ENCODE results near the gene BMP6. TPM values are rescaled to one million over a fixed set of nuclear protein-coding genes. Genes with fewer than 3 reads are reported as not detected.

The BMP6 gene
- total RNA-seq, 4 donors from 2014 or later: 0.57 to 2.9 (median 1.1) TPM

DNA sequence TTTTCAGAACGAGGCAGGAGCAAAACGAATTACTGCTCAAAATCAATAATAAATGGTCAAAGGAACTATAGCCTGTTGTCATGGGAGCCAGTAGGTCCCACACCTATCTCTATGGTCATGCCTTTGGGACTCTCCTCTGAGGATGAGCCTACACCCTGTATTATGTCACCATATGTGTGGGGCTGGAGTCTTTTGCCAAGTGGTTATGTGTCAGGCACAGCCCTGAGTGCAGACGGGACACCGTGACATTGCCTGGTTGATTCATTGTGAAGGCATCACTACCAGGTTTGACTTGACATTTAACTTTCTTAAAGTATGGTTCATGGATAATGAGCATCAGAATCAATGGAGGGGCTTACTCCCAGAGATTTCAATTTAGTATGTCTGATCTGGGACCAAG is 23.6 kb downstream of the BMP6 start:
- no peak overlapping the region for H3K4me3 ChIP-seq
- intact Hi-C loops (cut with DNase I): no loop called here
- no peaks in the 10 kb centered on the region for H3K4me1 ChIP-seq
- 64 to 81% methylated on average over 2 to 4 of the region's 4 CpGs for WGBS, 2 donors
- no peaks in the 10 kb centered on the region for H3K36me3 ChIP-seq
- no peaks in the 10 kb centered on the region for H3K27me3 ChIP-seq
- H3K27ac ChIP-seq: no peak overlapping the region
- DNase-seq: no peak
- TF ChIP-seq, protein P1, sequence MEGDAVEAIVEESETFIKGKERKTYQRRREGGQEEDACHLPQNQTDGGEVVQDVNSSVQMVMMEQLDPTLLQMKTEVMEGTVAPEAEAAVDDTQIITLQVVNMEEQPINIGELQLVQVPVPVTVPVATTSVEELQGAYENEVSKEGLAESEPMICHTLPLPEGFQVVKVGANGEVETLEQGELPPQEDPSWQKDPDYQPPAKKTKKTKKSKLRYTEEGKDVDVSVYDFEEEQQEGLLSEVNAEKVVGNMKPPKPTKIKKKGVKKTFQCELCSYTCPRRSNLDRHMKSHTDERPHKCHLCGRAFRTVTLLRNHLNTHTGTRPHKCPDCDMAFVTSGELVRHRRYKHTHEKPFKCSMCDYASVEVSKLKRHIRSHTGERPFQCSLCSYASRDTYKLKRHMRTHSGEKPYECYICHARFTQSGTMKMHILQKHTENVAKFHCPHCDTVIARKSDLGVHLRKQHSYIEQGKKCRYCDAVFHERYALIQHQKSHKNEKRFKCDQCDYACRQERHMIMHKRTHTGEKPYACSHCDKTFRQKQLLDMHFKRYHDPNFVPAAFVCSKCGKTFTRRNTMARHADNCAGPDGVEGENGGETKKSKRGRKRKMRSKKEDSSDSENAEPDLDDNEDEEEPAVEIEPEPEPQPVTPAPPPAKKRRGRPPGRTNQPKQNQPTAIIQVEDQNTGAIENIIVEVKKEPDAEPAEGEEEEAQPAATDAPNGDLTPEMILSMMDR (IDR thresholded peaks at IDR 0.05): no peak
- TF ChIP-seq POLR2A (IDR thresholded peaks at IDR 0.05): no peak
- H3K9me3 ChIP-seq: no peaks in the 10 kb centered on the region

DNA sequence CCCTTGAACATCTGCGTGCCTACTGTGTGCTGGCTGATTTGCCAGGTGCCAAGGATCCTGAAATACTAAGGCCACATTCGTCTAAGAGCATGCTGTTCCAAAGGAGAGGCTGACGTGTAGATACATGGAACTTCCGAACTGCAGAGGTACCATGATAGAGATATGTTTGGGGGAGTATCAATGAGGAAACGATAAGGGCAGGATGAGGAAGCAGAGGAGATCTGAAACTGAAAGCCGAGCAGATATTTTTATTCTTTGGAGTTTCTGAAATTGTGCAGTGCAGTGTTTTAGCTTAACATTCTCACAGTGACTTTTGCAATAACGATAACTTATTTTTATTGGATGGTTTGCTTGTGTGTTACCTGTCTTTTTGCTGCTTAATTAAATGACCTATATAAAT is 24.3 kb downstream of the BMP6 start:
- intact Hi-C loops (cut with DNase I): no loop called here
- WGBS, 2 donors: 82 to 94% methylated on average over 7 of the region's 7 CpGs
- Histone ChIP-seq H3K4me3 (no peak overlapping the region), H3K27me3 (no peaks in the 10 kb centered on the region), H3K36me3 (no peaks in the 10 kb centered on the region), H3K4me1 (no peaks in the 10 kb centered on the region), H3K27ac (no peak overlapping the region), H3K9me3 (no peaks in the 10 kb centered on the region)
- no peak for DNase-seq
- TF ChIP-seq, protein P1 (IDR thresholded peaks at IDR 0.05): no peak

DNA sequence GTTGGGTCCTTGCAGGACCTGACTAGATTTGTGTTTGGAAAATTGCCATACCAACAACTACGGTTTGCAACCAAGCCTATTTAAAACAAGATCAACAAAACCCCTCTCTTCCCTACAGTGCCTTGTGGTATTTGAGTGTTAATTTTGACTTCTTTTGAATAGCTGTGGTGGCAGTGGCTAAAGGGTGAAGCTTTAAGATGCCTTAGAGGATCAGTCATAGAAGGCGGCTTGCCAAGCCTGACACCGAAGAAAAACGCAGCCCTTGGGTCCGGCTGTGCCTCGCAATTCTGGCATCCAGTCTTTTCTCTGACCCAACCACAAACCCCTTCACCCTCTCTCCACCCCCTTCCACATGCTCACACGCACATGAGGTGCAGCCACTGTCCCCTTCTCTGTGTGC is 32.6 kb downstream of the BMP6 start:
- no peak for DNase-seq
- intact Hi-C loops (cut with DNase I): no loop called here
- no peaks in the 10 kb centered on the region for H3K36me3 ChIP-seq
- H3K4me3 ChIP-seq: no peak overlapping the region
- H3K27ac ChIP-seq: no peak overlapping the region
- 44 to 49% methylated on average over 7 of the region's 7 CpGs for WGBS, 2 donors
- no peaks in the 10 kb centered on the region for H3K4me1 ChIP-seq
- H3K27me3 ChIP-seq: peaks cover 0 to 13% (median 0%) of the 10 kb centered on the region in 4 donors
- no peak for TF ChIP-seq POLR2A (IDR thresholded peaks at IDR 0.05)
- TF ChIP-seq, protein P1 (IDR thresholded peaks at IDR 0.05): no peak
- no peaks in the 10 kb centered on the region for H3K9me3 ChIP-seq

DNA sequence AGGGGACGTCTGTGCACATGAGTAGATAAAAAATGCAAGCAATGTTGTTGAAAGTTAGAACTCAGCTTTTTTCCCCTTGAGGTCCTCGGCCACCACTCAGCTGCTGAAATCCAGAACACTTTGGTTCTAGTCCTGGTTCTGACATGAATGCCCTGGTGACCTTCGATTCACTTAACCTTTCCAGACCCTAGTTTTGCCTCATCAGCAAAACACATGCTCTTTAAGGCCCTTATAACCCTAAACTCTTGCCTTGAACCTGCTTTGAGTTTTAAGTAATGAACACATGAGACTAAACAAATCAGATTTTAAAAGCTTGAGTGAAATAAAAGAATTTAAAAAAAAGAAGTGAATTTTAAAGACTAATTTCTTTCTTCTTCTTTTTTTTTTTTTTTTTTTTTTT is 33.4 kb downstream of the BMP6 start:
- no peak for TF ChIP-seq POLR2A (IDR thresholded peaks at IDR 0.05)
- TF ChIP-seq, protein P1 (IDR thresholded peaks at IDR 0.05): no peak
- intact Hi-C loops (cut with DNase I): no loop called here
- Histone ChIP-seq H3K4me1 (no peaks in the 10 kb centered on the region), H3K36me3 (no peaks in the 10 kb centered on the region), H3K27me3 (peaks cover 0 to 20% (median 0%) of the 10 kb centered on the region in 4 donors), H3K9me3 (no peaks in the 10 kb centered on the region), H3K27ac (no peak overlapping the region), H3K4me3 (no peak overlapping the region)
- DNase-seq: no peak
- 43 to 70% methylated on average over 3 of the region's 3 CpGs for WGBS, 2 donors

DNA sequence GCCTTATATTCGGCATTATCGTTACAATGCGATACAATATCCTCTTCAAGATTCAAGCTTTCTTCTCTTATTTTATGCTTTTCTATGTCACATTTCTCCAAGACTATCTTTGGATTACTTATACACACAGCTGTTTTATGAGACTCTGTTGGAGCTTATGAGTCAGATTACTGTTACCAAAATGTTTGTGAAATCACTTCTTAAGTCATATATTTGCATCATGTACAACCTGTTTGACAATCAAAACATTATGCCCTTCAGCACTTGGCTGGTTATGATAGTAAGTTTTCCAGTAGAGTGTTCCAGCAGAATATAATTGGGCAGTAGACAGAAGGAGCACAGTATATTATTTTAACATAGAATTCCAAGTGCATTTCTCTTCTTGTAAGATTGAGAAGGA is 35.2 kb downstream of the BMP6 start:
- Histone ChIP-seq H3K9me3 (no peaks in the 10 kb centered on the region), H3K4me3 (no peak overlapping the region), H3K27ac (no peak overlapping the region), H3K4me1 (no peaks in the 10 kb centered on the region), H3K36me3 (no peaks in the 10 kb centered on the region), H3K27me3 (peaks cover 0 to 22% (median 0%) of the 10 kb centered on the region in 4 donors)
- WGBS, 2 donors: 89 to 96% methylated on average over 3 of the region's 3 CpGs
- no peak for DNase-seq
- intact Hi-C loops (cut with DNase I): no loop called here
- TF ChIP-seq POLR2A (IDR thresholded peaks at IDR 0.05): no peak
- TF ChIP-seq, protein P1 (IDR thresholded peaks at IDR 0.05): no peak

Data from esophagus squamous epithelium (tissue), 5 donors.